ENCODE data around the gene P2RX7.

DNA sequence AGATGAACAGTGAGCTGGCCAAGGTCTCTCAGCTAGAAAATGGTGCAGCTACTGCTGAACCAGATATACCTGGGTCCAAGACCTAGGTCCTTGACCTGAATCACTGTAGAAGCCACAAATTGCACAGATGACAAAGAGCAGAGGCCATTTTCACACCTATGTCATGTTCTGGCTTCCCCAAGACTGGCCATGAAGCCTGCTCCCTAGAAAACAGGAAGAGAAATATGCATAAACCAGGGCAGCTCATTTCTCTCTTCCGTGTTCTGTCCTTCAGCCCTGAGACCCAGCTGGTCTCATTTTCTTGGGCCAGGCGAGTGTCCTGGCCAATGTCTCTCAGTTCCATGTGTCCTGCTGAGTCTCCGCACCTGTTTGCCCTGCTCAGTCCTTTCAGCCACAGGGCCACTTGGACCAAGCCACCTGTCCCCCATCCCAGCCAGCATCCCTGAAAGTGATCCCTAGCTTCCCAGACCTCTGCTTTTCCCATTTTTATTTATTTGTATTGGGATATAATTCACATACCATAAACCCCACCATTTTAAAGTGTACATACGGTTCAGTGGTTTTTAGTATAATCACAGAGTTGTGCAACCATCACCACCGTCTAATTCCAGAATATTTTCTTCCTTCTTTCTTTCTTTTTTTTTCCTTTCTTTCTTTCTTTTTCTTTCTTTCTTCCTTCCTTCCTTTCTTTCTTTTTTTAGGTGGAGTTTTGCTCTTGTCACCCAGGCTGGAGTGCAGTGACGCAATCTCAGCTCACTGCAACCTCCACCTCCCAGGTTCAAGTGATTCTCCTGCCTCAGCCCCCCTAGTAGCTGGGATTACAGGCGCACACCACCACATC lies 27.0 kb downstream of the P2RX7 start:
- TF ChIP-seq, protein P1, sequence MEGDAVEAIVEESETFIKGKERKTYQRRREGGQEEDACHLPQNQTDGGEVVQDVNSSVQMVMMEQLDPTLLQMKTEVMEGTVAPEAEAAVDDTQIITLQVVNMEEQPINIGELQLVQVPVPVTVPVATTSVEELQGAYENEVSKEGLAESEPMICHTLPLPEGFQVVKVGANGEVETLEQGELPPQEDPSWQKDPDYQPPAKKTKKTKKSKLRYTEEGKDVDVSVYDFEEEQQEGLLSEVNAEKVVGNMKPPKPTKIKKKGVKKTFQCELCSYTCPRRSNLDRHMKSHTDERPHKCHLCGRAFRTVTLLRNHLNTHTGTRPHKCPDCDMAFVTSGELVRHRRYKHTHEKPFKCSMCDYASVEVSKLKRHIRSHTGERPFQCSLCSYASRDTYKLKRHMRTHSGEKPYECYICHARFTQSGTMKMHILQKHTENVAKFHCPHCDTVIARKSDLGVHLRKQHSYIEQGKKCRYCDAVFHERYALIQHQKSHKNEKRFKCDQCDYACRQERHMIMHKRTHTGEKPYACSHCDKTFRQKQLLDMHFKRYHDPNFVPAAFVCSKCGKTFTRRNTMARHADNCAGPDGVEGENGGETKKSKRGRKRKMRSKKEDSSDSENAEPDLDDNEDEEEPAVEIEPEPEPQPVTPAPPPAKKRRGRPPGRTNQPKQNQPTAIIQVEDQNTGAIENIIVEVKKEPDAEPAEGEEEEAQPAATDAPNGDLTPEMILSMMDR (IDR thresholded peaks at IDR 0.05 in 4 of 5, conservative IDR thresholded peaks at IDR 0.05 in 1 of 5): no peak
- no peak for TF ChIP-seq POLR2A (IDR thresholded peaks at IDR 0.05)

Data from gastrocnemius medialis (tissue), 4 donors.